Nephron progenitor cell (in vitro differentiated cells): ENCODE measurements around the gene ATXN1L.
"Not testable (repeated sequence)": the region's sequence is repeated elsewhere in the genome, so short reads cannot be mapped to it uniquely, and the experiment has no call there.

Experiments
- DNase-seq: peaks from one replicate; pipeline ENCODE4 v3.0.0; 2021
- H3K27ac Mint-ChIP-seq: 2 replicates; pipeline ENCODE4 v1.8.0; 2021; ENCODE audit warnings: mild to moderate bottlenecking, moderate library complexity, mixed read lengths
- H3K27me3 Mint-ChIP-seq: 2 replicates; pipeline ENCODE4 v1.8.0; 2021; ENCODE audit warnings: mild to moderate bottlenecking, low read depth, mixed read lengths; ENCODE audit not compliant: poor library complexity
- H3K36me3 Mint-ChIP-seq: 2 replicates; pipeline ENCODE4 v1.8.0; 2021; ENCODE audit warnings: low read depth, mixed read lengths
- H3K4me1 Mint-ChIP-seq: 2 replicates; pipeline ENCODE4 v1.8.0; 2021; ENCODE audit warnings: mixed read lengths
- H3K4me3 Mint-ChIP-seq: 2 replicates; pipeline ENCODE4 v1.8.0; 2021; ENCODE audit warnings: mild to moderate bottlenecking, moderate library complexity, mixed read lengths
- H3K9me3 Mint-ChIP-seq: 2 replicates; pipeline ENCODE4 v1.8.0; 2021; ENCODE audit warnings: mild to moderate bottlenecking, moderate library complexity, mixed read lengths
- TF ChIP-seq, protein P1 (sequence below): fragments of 200-600 bp; sonication (generic); IDR thresholded peaks from 2 replicates; pipeline ENCODE4 v1.5.0; 2021; ENCODE audit warnings: antibody characterized with exemption

The ATXN1L gene

DNA sequence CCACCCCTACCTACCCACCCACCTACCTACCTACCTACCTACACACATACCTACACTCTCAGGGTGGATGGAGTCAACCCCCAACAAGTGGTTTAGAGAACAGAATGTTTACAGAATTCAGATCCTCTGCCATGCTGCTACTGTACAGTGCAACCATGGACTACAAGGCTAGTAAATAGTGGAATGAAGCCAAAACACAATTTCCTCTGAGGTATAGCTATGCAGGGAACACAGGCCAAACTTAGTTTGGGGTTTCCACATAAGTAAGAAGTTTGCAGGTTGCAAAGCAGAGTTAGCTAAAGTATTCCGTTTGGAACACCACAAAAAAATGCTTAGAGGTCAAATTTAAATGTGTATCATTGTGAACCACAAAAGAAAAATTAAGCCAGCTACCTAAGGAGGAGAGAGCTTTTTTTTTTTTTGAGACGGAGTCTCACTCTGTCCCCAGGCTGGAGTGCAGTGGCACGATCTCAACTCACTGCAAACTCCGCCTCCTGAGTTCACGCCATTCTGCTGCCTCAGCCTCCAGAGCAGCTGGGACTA is 34.4 kb upstream of the ATXN1L start:
- DNase-seq: no peak
- peaks cover 6% of the 10 kb centered on the region for H3K27me3 Mint-ChIP-seq
- peaks cover 18% of the 10 kb centered on the region for H3K4me1 Mint-ChIP-seq

DNA sequence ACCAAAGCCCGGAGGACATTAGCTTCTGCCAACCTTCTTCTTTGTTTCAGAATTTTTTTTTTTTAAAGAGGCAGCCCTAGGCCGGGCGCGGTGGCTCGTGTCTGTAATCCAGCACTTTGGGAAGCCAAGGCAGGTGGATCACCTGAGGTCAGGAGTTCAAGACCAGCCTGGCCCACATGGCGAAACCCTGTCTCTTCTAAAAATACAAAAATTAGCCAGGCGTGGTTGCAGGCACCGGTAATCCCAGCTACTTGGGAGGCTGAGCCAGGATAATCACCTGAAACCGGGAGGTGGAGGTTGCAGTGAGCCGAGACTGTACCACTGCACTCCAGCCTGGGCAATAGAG is 28.6 kb upstream of the ATXN1L start:
- H3K27me3 Mint-ChIP-seq: peaks cover 24% of the 10 kb centered on the region
- H3K4me3 Mint-ChIP-seq, H3K27ac Mint-ChIP-seq, H3K4me1 Mint-ChIP-seq, H3K36me3 Mint-ChIP-seq, DNase-seq, H3K9me3 Mint-ChIP-seq: not testable (repeated sequence)

More for the DNA sequence above, 34.4 kb upstream of the ATXN1L start:
- Mint-ChIP-seq H3K9me3 (no peaks in the 10 kb centered on the region), H3K27ac (no peak overlapping the region), H3K36me3 (no peaks in the 10 kb centered on the region), H3K4me3 (no peak overlapping the region)
- TF ChIP-seq, protein P1, sequence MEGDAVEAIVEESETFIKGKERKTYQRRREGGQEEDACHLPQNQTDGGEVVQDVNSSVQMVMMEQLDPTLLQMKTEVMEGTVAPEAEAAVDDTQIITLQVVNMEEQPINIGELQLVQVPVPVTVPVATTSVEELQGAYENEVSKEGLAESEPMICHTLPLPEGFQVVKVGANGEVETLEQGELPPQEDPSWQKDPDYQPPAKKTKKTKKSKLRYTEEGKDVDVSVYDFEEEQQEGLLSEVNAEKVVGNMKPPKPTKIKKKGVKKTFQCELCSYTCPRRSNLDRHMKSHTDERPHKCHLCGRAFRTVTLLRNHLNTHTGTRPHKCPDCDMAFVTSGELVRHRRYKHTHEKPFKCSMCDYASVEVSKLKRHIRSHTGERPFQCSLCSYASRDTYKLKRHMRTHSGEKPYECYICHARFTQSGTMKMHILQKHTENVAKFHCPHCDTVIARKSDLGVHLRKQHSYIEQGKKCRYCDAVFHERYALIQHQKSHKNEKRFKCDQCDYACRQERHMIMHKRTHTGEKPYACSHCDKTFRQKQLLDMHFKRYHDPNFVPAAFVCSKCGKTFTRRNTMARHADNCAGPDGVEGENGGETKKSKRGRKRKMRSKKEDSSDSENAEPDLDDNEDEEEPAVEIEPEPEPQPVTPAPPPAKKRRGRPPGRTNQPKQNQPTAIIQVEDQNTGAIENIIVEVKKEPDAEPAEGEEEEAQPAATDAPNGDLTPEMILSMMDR: no peak

DNA sequence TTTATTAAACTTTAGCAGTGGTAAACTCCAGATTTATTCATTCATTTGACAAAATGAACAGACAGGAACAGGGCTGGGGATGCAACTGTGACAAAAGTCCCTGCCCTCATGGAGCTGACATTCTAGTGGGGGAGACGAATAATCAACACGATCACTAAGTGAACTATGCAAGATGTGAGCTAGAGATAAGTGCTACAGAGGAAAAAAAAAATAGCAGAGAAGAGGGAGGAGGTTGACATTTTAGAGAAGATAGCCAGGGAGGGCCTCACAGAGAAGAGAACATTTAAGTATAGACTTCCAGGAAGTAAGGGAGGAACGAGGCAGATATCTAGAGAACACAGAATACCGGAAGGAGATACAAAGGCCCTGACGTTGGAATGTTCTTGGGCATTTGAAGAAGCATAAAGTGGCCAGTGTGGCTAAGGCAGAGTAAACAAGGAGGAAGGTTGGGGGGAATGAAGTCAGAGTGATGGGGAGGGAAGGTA is 19.2 kb upstream of the ATXN1L start:
- no peak for DNase-seq
- Mint-ChIP-seq H3K4me1 (no peaks in the 10 kb centered on the region), H3K4me3 (no peak overlapping the region), H3K27me3 (peaks cover 34% of the 10 kb centered on the region), H3K27ac (no peak overlapping the region), H3K9me3 (peaks cover 3% of the 10 kb centered on the region), H3K36me3 (no peaks in the 10 kb centered on the region)
- TF ChIP-seq, protein P1: no peak

DNA sequence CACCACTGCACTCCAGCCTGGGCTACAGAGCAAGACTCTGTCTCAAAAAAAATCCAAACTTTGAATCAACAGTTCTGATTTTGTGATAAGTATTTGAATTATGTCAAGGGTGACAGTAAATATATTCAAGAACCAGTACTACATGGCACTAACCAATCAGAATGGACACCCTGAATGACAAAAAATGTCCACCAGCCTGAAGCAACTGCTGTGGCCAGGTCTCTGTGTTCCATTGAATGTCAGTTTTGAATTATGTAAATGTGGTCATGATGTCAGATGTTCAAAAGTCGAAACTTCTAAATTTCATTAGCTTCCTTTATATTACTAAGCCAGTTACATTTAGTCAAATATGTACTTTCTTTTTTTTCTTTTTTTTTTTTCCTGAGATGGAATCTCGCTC is 15.4 kb upstream of the ATXN1L start:
- no peak for DNase-seq
- Mint-ChIP-seq H3K4me3 (no peak overlapping the region), H3K36me3 (no peaks in the 10 kb centered on the region), H3K27me3 (peaks cover 52% of the 10 kb centered on the region), H3K27ac (no peak overlapping the region), H3K4me1 (no peaks in the 10 kb centered on the region), H3K9me3 (no peaks in the 10 kb centered on the region)
- TF ChIP-seq, protein P1: no peak

DNA sequence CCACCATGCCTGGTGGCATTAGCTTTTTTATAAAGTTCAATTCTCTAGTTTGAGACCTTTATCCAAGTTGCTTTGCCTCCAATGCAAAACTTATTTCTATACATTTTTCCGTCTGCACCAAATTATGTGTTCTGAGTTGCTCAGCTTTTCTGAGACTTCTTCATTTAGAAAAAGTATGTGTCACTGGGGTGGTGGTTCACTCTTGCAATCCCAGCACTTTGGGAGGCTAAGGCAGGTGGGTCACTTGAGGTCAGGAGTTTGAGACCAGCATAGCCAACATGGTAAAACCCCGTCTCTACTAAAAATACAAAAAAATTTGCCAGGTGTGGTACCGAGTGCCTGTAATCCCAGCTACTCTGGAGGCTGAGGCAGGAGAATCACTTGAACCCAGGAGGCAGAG is 14.1 kb upstream of the ATXN1L start:
- not testable (repeated sequence) for H3K4me1 Mint-ChIP-seq, H3K36me3 Mint-ChIP-seq, H3K9me3 Mint-ChIP-seq, H3K4me3 Mint-ChIP-seq, H3K27ac Mint-ChIP-seq, DNase-seq
- H3K27me3 Mint-ChIP-seq: peaks cover 52% of the 10 kb centered on the region

DNA sequence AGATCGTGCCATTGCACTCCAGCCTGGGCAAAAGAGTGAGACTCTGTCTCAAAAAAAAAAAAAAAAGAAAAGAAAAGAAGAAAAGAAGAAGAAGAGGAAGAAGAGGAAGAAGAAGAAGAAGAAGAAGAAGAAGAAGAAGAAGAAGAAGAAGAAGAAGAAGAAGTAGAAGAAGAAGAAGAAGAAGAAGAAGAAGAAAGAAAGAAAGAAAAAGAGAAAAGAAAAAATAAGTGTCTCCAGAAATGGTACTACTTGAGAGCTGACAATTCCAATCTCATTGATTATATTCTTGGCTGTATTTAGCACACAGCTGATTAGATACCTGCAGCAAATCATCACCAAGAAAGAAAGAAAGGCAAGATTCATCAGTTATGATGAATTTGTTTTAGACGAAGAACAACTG is 13.7 kb upstream of the ATXN1L start:
- DNase-seq, H3K4me1 Mint-ChIP-seq, H3K36me3 Mint-ChIP-seq, H3K9me3 Mint-ChIP-seq, H3K4me3 Mint-ChIP-seq, H3K27ac Mint-ChIP-seq: not testable (repeated sequence)
- H3K27me3 Mint-ChIP-seq: peaks cover 49% of the 10 kb centered on the region

DNA sequence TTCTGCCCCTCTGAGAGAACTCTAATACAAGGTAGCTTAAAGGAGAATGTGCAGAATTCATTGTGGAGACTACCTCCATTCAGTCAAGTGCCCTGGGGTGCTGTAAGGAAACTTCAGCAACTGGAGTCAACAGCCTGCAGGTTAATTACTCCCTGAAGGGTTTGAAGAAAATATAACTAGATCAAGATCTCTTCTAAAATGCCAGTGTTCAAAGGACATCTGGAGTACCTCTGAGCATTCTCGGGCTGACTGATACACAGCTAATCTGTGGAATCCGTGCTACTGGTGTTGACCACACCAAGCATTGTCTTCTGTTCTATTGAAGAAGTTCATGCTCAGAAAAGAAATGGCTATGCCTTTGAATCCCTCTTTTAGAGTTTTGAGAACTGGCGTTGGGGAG is 11.5 kb upstream of the ATXN1L start:
- no peak for DNase-seq
- H3K9me3 Mint-ChIP-seq: no peaks in the 10 kb centered on the region
- H3K4me1 Mint-ChIP-seq: no peaks in the 10 kb centered on the region
- H3K4me3 Mint-ChIP-seq: no peak overlapping the region
- H3K36me3 Mint-ChIP-seq: no peaks in the 10 kb centered on the region
- peaks cover 55% of the 10 kb centered on the region for H3K27me3 Mint-ChIP-seq
- TF ChIP-seq, protein P1: no peak
- no peak overlapping the region for H3K27ac Mint-ChIP-seq
